Activated CD4-positive, alpha-beta memory T cell treated with anti-CD3 and anti-CD28 coated beads for 36 hours (primary cell): ENCODE measurements around the gene MAN1A1. TPM values are rescaled to one million over a fixed set of nuclear protein-coding genes. Genes with fewer than 3 reads are reported as not detected.

Source experiments
- CTCF ChIA-PET: fragments of 350-600 bp; sonication (Branson Sonifier 250); formaldehyde crosslinking; loops from one replicate; lab custom pipeline; 2021; ENCODE audit warnings: antibody characterized with exemption, inconsistent platforms; lab: Charles Lee
- POLR2A ChIA-PET: fragments of 350-600 bp; sonication (Branson Sonifier 250); formaldehyde crosslinking; loops from one replicate; lab custom pipeline; 2021; ENCODE audit warnings: antibody characterized with exemption; lab: Charles Lee
- DNase-seq: peaks from one replicate; pipeline ENCODE4 v3.0.0-alpha.2; 2020
- H3K27ac Mint-ChIP-seq: one replicate; pipeline ENCODE4 v1.8.0; 2021; ENCODE audit warnings: mixed read lengths
- H3K27me3 Mint-ChIP-seq: one replicate; pipeline ENCODE4 v1.8.0; 2021; ENCODE audit warnings: mixed read lengths
- H3K36me3 Mint-ChIP-seq: one replicate; pipeline ENCODE4 v1.8.0; 2021; ENCODE audit warnings: mixed read lengths
- H3K4me1 Mint-ChIP-seq: one replicate; pipeline ENCODE4 v1.8.0; 2021; ENCODE audit warnings: low read depth, mixed read lengths
- H3K4me3 Mint-ChIP-seq: one replicate; pipeline ENCODE4 v1.8.0; 2021; ENCODE audit warnings: mild to moderate bottlenecking, mixed read lengths
- H3K9me3 Mint-ChIP-seq: one replicate; pipeline ENCODE4 v1.8.0; 2021; ENCODE audit warnings: mixed read lengths
- intact Hi-C: fragments of 100-400 bp; cut with micrococcal nuclease; formaldehyde crosslinking; loops from one replicate; pipeline ENCODE4 v1.15.1; 2023
- total RNA-seq, 2 experiments: library from RNA; stranded (reverse); gene quantifications; one replicate each; pipeline ENCODE4 v1.2.3, GENCODE V29; 2021

MAN1A1 gene
- total RNA-seq, 2 experiments from 2014 or later = 21.8 to 23.9 TPM

DNA sequence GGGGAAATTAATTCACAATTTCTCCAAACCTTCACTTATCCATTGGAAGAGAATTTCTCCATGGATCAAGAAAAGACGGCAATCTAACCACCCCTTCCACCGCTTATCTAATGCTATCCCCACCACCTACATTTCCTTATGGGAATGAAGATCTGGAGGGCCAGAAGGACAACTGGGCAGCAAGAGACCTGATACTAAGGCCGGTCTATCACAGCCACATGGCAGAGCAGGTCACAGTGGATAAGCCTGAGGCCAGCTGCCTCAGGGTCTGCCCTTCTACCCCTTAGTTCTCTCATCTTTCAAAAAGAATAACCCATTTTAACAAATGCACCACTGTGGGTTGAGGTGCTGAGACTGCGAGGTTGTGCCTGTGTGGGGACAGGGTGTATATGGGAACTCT is 37.1 kb downstream of the MAN1A1 start:
- H3K4me1 Mint-ChIP-seq = peaks cover 65% of the 10 kb centered on the region
- ChIA-PET CTCF (no interaction called here), POLR2A (interaction anchor here (3.8 kb wide), 1 partner anchor 38 kb away, joined by 20 read pairs; no protein-coding TSS in a partner anchor)
- no peaks in the 10 kb centered on the region for H3K9me3 Mint-ChIP-seq
- no peak overlapping the region for H3K4me3 Mint-ChIP-seq
- no peaks in the 10 kb centered on the region for H3K36me3 Mint-ChIP-seq
- DNase-seq = no peak
- H3K27me3 Mint-ChIP-seq = no peaks in the 10 kb centered on the region
- peak overlapping the region; percentile 89 for H3K27ac Mint-ChIP-seq
- intact Hi-C loops = loop anchor here (1.0 to 10.0 kb wide), 3 partner anchors 17 to 418 kb away; partner anchors contain the start of gene ASF1A

DNA sequence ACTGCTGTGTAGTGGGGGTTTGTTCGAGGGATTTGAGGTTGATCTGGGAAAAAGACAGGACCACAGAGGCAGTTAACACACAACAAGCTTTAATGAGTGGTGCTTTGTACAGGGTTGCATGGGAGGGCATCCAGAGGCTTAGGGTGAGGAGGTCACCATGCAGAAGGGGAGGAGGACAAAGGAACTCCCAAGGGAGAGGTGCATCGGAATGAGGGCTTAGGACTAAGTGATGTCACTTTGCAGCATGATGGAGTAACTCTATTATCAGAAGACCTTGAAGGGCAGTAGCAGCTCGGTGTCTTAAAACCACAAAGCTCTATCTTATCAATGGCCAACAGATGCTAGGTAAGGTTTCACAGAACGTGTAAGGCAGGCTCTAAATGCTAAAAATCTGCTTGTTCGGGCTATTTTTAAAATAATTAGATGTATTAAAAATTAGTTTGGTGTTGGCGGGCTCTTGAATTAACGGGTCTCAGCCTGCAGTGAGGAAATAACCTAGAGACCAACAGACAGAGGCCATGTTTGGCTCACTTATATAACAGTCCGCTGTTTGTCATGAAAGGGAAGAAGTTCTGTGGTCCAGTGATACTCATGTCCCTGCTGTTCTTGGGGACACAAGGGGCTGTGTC is 37.9 kb downstream of the MAN1A1 start:
- CTCF ChIA-PET = interaction anchor here (1.2 to 1.4 kb wide), 2 partner anchors 36 to 39 kb away, joined by 3 to 4 read pairs; no protein-coding TSS in a partner anchor
- intact Hi-C loops = loop anchor here (1.0 to 10.0 kb wide), 3 partner anchors 16 to 417 kb away; partner anchors contain the start of gene ASF1A
- Mint-ChIP-seq H3K4me1 (peaks cover 65% of the 10 kb centered on the region), H3K36me3 (peaks cover 2% of the 10 kb centered on the region), H3K9me3 (no peaks in the 10 kb centered on the region), H3K27ac (peak overlapping the region; percentile 14), H3K4me3 (no peak overlapping the region), H3K27me3 (no peaks in the 10 kb centered on the region)
- DNase-seq = no peak
- POLR2A ChIA-PET = no interaction called here

GRCh38 chr6:119310486-119311036 is 39.0 kb downstream of the MAN1A1 start:
- Mint-ChIP-seq H3K36me3 (peaks cover 9% of the 10 kb centered on the region), H3K4me1 (peaks cover 60% of the 10 kb centered on the region), H3K9me3 (no peaks in the 10 kb centered on the region), H3K4me3 (no peak overlapping the region), H3K27ac (no peak overlapping the region), H3K27me3 (no peaks in the 10 kb centered on the region)
- CTCF ChIA-PET = interaction anchor here (1.4 kb wide), 1 partner anchor 37 kb away, joined by 4 read pairs; no protein-coding TSS in a partner anchor
- POLR2A ChIA-PET = no interaction called here
- DNase-seq = peak; percentile 29
- intact Hi-C loops = loop anchor here (5.0 to 10.0 kb wide), 2 partner anchors 53 to 416 kb away; partner anchors contain the start of gene ASF1A

GRCh38 chr6:119308991-119309657 is 40.4 kb downstream of the MAN1A1 start:
- no peak for DNase-seq
- ChIA-PET CTCF (interaction anchor here (1.6 kb wide), 1 partner anchor 180 kb away, joined by 5 read pairs; no protein-coding TSS in a partner anchor), POLR2A (interaction anchor here (0.9 kb wide), 1 partner anchor 38 kb away, joined by 3 read pairs; no protein-coding TSS in a partner anchor)
- peaks cover 47% of the 10 kb centered on the region for H3K4me1 Mint-ChIP-seq
- H3K27me3 Mint-ChIP-seq = no peaks in the 10 kb centered on the region
- no peaks in the 10 kb centered on the region for H3K9me3 Mint-ChIP-seq
- H3K4me3 Mint-ChIP-seq = no peak overlapping the region
- intact Hi-C loops = no loop called here
- H3K36me3 Mint-ChIP-seq = peaks cover 13% of the 10 kb centered on the region
- H3K27ac Mint-ChIP-seq = no peak overlapping the region

DNA sequence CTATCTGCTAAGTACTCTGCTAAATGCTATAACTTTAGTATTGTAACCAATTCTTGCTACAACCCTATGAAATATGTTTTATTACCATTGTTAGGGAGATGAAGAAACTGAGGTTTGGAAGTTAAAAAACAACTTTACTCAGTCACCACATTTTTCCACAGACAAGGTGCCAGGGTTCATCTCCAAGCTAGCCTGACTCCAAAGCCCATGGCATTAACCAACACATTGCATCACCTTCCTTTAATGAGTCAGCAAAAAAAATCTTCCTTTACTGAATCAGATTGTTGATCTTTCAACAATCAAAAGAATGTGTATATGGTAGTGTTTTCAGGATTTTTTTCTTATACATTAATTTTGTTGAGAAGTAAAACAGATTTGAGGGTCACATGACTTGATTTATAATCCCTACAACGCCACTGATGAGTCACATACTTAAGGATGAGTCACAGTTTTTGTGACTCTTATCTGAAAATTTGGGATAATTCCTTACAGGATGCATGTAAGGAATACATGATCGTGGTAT is 41.5 kb downstream of the MAN1A1 start:
- Mint-ChIP-seq H3K4me3 (no peak overlapping the region), H3K9me3 (no peaks in the 10 kb centered on the region), H3K36me3 (peaks cover 19% of the 10 kb centered on the region), H3K4me1 (peaks cover 37% of the 10 kb centered on the region), H3K27ac (no peak overlapping the region), H3K27me3 (no peaks in the 10 kb centered on the region)
- no peak for DNase-seq
- intact Hi-C loops = no loop called here
- ChIA-PET CTCF (interaction anchor here (1.6 kb wide), 1 partner anchor 179 kb away, joined by 5 read pairs; no protein-coding TSS in a partner anchor), POLR2A (no interaction called here)

DNA sequence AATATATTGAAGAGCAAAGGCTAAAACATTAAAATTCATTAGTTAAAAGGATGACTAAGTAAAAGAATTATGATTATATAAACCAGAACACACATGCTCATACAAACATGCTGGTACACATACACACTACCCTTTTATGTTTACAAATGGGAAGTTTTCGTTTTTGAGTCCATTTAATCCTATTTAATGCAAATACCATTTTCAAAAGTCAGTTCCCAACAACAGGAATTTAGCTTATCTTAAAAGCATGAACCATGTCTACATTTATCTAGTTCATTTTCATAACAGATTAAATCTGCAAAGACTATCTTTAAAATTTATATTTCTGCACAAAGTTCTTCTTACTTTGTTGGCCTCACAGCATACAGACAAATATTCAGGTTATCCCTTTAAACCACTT is 42.5 kb downstream of the MAN1A1 start:
- Mint-ChIP-seq H3K4me1 (peaks cover 26% of the 10 kb centered on the region), H3K27me3 (no peaks in the 10 kb centered on the region), H3K27ac (no peak overlapping the region), H3K4me3 (no peak overlapping the region), H3K9me3 (no peaks in the 10 kb centered on the region), H3K36me3 (peaks cover 19% of the 10 kb centered on the region)
- DNase-seq = no peak
- POLR2A ChIA-PET = no interaction called here
- intact Hi-C loops = no loop called here
- CTCF ChIA-PET = no interaction called here

DNA sequence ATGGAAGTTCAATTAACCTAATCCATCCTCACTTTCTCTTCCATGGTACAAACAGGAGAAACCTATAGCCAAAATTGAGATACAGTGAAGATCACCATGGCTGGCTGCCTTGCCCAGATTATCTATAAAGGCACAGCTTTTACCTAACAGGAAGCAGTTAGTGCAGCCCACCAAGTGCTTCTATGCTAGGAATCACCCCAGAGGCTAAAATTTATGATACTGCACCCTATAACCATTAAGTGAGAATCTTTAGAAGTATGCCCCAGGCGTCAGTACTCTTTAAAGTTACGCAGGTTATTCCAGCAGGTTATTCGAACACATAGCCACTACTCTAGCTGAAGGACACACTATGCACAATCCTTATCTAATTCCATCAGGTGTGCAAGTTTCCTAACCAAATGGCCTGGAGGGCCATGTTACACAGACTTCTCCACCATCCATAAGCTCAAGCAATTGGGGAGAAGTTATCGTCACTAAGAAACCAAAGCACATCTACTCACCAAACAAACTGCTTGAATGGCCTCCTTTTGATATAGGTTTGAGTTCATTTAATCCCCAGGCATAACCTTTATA is 43.1 kb downstream of the MAN1A1 start:
- Mint-ChIP-seq H3K4me3 (no peak overlapping the region), H3K27me3 (no peaks in the 10 kb centered on the region), H3K27ac (no peak overlapping the region), H3K4me1 (peaks cover 23% of the 10 kb centered on the region), H3K9me3 (no peaks in the 10 kb centered on the region), H3K36me3 (peaks cover 19% of the 10 kb centered on the region)
- CTCF ChIA-PET = no interaction called here
- intact Hi-C loops = no loop called here
- DNase-seq = no peak
- POLR2A ChIA-PET = no interaction called here

DNA sequence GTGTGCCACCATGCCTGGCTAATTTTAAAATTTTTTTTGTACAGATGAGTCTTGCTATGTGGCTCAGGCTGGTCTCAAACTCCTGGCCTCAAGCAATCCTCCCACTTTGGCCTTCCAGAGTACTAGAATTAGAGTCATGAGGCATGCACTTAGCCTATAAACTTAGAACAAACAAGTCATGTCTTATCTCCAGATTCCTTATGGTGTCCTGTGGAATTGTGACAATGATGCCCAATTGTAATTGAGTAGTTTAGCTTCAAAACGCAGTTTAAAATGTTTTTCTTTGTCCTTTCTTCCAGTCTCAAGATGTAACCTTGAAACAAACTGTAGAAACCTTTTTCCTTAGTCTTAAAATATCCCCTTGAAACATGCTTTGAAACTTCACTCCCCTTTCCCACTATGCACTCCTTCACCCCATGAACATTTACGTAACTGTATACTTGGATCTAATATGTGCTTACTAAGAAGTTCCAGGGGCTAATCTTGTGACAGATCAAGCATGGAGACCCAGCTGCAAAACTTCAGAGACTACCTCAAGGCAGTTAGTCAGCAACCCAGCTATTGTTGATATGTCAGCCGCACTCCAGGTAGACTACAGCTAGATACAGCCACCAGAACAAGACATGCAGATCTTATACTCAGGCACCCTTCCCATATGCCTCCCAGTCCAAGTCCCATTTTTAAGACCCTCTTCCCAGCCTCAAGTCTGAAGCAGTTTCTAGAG is 46.2 kb downstream of the MAN1A1 start:
- intact Hi-C loops = no loop called here
- Mint-ChIP-seq H3K9me3 (no peaks in the 10 kb centered on the region), H3K27me3 (no peaks in the 10 kb centered on the region), H3K4me1 (peaks cover 4% of the 10 kb centered on the region), H3K36me3 (peaks cover 20% of the 10 kb centered on the region), H3K27ac (no peak overlapping the region), H3K4me3 (no peak overlapping the region)
- CTCF ChIA-PET = no interaction called here
- POLR2A ChIA-PET = no interaction called here
- DNase-seq = no peak

- H3K27ac Mint-ChIP-seq = no peak overlapping the region
- H3K4me3 Mint-ChIP-seq = no peak overlapping the region
- H3K9me3 Mint-ChIP-seq = no peaks in the 10 kb centered on the region
- peaks cover 18% of the 10 kb centered on the region for H3K36me3 Mint-ChIP-seq
- no peaks in the 10 kb centered on the region for H3K27me3 Mint-ChIP-seq
- DNase-seq = no peak
- H3K4me1 Mint-ChIP-seq = no peaks in the 10 kb centered on the region
- POLR2A ChIA-PET = no interaction called here
- CTCF ChIA-PET = no interaction called here
- intact Hi-C loops = no loop called here
Observed at GRCh38 chr6:119301429-119301828, 48.1 kb downstream of the MAN1A1 start.

DNA sequence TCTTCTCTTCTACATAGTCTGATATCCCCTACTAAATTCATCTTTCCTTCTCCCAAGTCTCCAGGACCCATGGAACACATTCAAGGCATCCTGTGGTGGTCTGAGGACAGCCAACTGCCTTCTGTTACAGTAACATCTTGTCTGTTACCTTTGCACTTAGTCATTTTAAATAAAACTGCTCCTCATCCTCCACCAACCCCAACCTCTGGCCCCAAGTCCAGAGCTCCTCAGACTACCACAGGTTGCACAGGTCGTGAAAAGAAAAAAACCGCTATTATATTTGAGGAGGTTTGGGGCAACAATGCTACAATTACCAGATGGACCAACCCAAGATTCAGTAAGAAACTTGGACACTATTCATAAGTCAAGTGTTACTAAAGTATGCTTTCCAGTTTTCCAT is 49.9 kb downstream of the MAN1A1 start:
- Mint-ChIP-seq H3K27ac (no peak overlapping the region), H3K4me3 (no peak overlapping the region), H3K36me3 (peaks cover 10% of the 10 kb centered on the region), H3K27me3 (no peaks in the 10 kb centered on the region), H3K9me3 (no peaks in the 10 kb centered on the region), H3K4me1 (peaks cover 11% of the 10 kb centered on the region)
- POLR2A ChIA-PET = no interaction called here
- CTCF ChIA-PET = no interaction called here
- no peak for DNase-seq
- intact Hi-C loops = no loop called here

GRCh38 chr6:119297049-119297448 is 52.5 kb downstream of the MAN1A1 start:
- Mint-ChIP-seq H3K36me3 (peaks cover 4% of the 10 kb centered on the region), H3K4me1 (peaks cover 11% of the 10 kb centered on the region), H3K4me3 (no peak overlapping the region), H3K27me3 (no peaks in the 10 kb centered on the region), H3K27ac (no peak overlapping the region), H3K9me3 (no peaks in the 10 kb centered on the region)
- DNase-seq = no peak
- CTCF ChIA-PET = no interaction called here
- intact Hi-C loops = no loop called here
- POLR2A ChIA-PET = no interaction called here
